ENCODE measurements around the gene COPB2. TPM values are rescaled to one million over a fixed set of nuclear protein-coding genes. Genes with fewer than 3 reads are reported as not detected.

The COPB2 gene
- total RNA-seq, 1 experiment from 2014 or later = 156 TPM

DNA sequence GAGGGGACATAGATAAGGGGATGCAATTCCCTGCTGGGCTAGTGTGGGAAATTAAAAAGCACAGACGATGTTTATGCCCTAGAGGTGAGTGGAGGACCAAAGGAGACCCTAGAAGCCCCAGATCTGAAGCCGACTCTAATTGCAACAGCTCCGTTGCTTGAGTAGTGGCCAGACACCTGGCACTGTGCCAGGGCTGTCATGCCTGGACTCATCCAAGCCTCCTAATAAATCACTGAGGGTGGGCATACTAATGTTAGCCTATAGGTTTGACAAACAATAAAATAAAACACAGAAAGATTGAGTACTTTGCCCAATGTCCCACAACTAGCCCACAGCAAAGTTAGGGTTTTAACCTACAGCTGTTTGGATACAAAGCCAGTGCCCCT is 71.0 kb downstream of the COPB2 start:
- intact Hi-C loops (cut with micrococcal nuclease; ENCODE audit: unreplicated experiment) = loop anchor here (10.0 kb wide), 1 partner anchor 984 kb away; no protein-coding TSS in a partner anchor
- Histone ChIP-seq H2AFZ (no peak overlapping the region), H4K20me1 (ENCODE audit: insufficient read depth) (no peaks in the 10 kb centered on the region), H3K27ac (no peak overlapping the region), H3K4me2 (no peak overlapping the region), H3K9me2 (ENCODE audit: insufficient read depth) (no peaks in the 10 kb centered on the region), H3F3A (ENCODE audit: insufficient read depth, low read depth) (peaks cover 24% of the 10 kb centered on the region), H3K36me3 (ENCODE audit: low read depth) (no peaks in the 10 kb centered on the region), H3K9me3 (ENCODE audit: insufficient read depth, low read depth) (no peaks in the 10 kb centered on the region), H3K4me3 (no peak overlapping the region), H3K27me3 (ENCODE audit: insufficient read depth, low read depth) (no peaks in the 10 kb centered on the region), H3K4me1 (replicated peaks; ENCODE audit: insufficient read depth) (peaks cover 36% of the 10 kb centered on the region), H3K79me2 (ENCODE audit: low read depth) (no peaks in the 10 kb centered on the region)
- no peak for TF ChIP-seq EZH2 (IDR thresholded peaks at IDR 0.05; ENCODE audit: low read depth)
- TF ChIP-seq, protein P1, sequence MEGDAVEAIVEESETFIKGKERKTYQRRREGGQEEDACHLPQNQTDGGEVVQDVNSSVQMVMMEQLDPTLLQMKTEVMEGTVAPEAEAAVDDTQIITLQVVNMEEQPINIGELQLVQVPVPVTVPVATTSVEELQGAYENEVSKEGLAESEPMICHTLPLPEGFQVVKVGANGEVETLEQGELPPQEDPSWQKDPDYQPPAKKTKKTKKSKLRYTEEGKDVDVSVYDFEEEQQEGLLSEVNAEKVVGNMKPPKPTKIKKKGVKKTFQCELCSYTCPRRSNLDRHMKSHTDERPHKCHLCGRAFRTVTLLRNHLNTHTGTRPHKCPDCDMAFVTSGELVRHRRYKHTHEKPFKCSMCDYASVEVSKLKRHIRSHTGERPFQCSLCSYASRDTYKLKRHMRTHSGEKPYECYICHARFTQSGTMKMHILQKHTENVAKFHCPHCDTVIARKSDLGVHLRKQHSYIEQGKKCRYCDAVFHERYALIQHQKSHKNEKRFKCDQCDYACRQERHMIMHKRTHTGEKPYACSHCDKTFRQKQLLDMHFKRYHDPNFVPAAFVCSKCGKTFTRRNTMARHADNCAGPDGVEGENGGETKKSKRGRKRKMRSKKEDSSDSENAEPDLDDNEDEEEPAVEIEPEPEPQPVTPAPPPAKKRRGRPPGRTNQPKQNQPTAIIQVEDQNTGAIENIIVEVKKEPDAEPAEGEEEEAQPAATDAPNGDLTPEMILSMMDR (conservative IDR thresholded peaks at IDR 0.05) = no peak
- DNase-seq = no peak
- POLR2A ChIA-PET (ENCODE audit: unreplicated experiment) = interaction anchor here (0.5 to 0.7 kb wide), 2 partner anchors 18 to 165 kb away, joined by 4 read pairs; no protein-coding TSS in a partner anchor
- BruUV-seq (replicated peaks) = no TSS peak
- CTCF ChIA-PET = interaction anchor here (0.8 to 1.6 kb wide), 3 partner anchors 10 to 403 kb away, joined by 3 to 10 read pairs (median 3); no protein-coding TSS in a partner anchor

DNA sequence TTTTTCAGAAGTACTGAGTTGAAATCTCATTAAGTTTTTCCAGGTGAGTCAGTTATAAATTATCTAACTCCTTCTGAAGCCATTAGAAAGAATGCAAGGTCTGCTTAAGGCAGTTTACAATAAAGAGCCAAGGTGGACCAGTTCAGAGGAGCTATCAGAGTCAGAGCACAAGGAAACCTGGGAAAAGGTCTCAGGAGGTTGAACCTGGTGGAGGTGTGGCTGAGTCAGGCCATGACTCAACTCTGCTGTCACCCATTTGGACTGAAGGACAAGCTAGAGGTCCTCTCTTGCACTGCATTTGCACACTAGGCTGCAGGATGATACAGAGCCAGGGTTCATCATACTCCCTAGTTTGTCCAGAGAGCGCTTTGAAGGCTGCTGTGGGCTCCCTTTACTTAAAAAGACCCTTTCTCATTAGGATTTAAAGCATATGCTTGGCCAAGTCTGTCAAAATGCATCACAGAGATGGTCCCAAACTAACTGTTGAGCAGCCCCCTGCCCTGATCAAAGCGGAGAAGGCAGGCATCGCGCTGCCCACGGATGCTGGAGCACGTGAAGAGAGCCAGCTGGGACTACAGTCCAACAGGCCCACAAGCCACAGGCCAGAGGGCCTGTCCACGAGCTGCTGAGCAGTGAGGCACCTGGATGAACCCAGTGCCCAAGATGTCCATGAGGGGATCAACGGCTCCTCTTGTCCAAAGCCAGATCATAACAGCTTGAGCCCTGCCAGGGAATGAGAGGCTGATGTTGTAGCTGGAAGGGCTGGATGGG is 71.6 kb downstream of the COPB2 start:
- H3K27ac ChIP-seq = peak overlapping the region; percentile 83
- no peaks in the 10 kb centered on the region for H3K79me2 ChIP-seq (ENCODE audit: low read depth)
- peaks cover 24% of the 10 kb centered on the region for H3F3A ChIP-seq (ENCODE audit: insufficient read depth, low read depth)
- H3K36me3 ChIP-seq (ENCODE audit: low read depth) = no peaks in the 10 kb centered on the region
- no TSS peak for BruUV-seq (replicated peaks)
- ChIA-PET POLR2A (ENCODE audit: unreplicated experiment) (interaction anchor here (0.5 to 1.0 kb wide), 5 partner anchors 15 to 241 kb away, joined by 3 to 11 read pairs (median 4); no protein-coding TSS in a partner anchor), CTCF (interaction anchor here (0.6 to 1.6 kb wide), 5 partner anchors 11 to 693 kb away, joined by 3 to 10 read pairs (median 4); no protein-coding TSS in a partner anchor)
- H2AFZ ChIP-seq = peak overlapping the region; percentile 46; the same call in 1 of the 2 replicates
- no peaks in the 10 kb centered on the region for H3K9me2 ChIP-seq (ENCODE audit: insufficient read depth)
- H3K4me1 ChIP-seq (replicated peaks; ENCODE audit: insufficient read depth) = peaks cover 42% of the 10 kb centered on the region
- no peaks in the 10 kb centered on the region for H4K20me1 ChIP-seq (ENCODE audit: insufficient read depth)
- no peak overlapping the region for H3K4me3 ChIP-seq
- no peaks in the 10 kb centered on the region for H3K9me3 ChIP-seq (ENCODE audit: insufficient read depth, low read depth)
- intact Hi-C loops (cut with micrococcal nuclease; ENCODE audit: unreplicated experiment) = loop anchor here (1.0 to 10.0 kb wide), 2 partner anchors 16 to 983 kb away; no protein-coding TSS in a partner anchor
- TF ChIP-seq, protein P1 (conservative IDR thresholded peaks at IDR 0.05) = no peak
- no peak for TF ChIP-seq EZH2 (IDR thresholded peaks at IDR 0.05; ENCODE audit: low read depth)
- peak overlapping the region; percentile 56 for H3K4me2 ChIP-seq
- no peaks in the 10 kb centered on the region for H3K27me3 ChIP-seq (ENCODE audit: insufficient read depth, low read depth)
- DNase-seq = peak; percentile 66 to 92

DNA sequence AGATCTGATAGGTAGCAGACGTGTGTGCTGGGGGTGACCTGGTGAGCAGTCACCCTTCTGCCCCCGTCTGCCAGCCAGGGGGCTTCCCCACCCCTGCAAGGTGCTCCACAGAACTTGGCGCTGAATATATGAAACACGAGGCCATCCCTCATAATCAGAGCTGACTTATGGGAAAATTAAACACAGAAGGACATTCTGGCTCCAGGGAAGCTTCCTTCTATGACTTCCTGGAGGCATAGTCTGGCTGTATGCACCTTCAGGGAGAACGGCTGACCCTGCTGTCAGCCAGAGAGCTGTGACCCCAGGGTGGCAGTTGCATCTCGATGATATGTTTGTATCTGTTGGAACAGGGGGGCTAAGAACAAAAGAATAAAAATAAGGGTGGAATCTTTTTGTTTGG is 72.2 kb downstream of the COPB2 start:
- Histone ChIP-seq H3K27ac (peak overlapping the region; percentile 83), H3K36me3 (ENCODE audit: low read depth) (no peaks in the 10 kb centered on the region), H2AFZ (peak overlapping the region; percentile 46; the same call in 1 of the 2 replicates), H3K27me3 (ENCODE audit: insufficient read depth, low read depth) (no peaks in the 10 kb centered on the region), H3K9me2 (ENCODE audit: insufficient read depth) (no peaks in the 10 kb centered on the region), H3K4me1 (replicated peaks; ENCODE audit: insufficient read depth) (peaks cover 48% of the 10 kb centered on the region), H4K20me1 (ENCODE audit: insufficient read depth) (no peaks in the 10 kb centered on the region), H3K4me2 (peak overlapping the region; percentile 56), H3K9me3 (ENCODE audit: insufficient read depth, low read depth) (no peaks in the 10 kb centered on the region), H3K4me3 (no peak overlapping the region), H3F3A (ENCODE audit: insufficient read depth, low read depth) (peaks cover 24% of the 10 kb centered on the region), H3K79me2 (ENCODE audit: low read depth) (no peaks in the 10 kb centered on the region)
- TSS peak; percentile 73 for BruUV-seq (replicated peaks)
- TF ChIP-seq EZH2 (IDR thresholded peaks at IDR 0.05; ENCODE audit: low read depth) = no peak
- TF ChIP-seq, protein P1 (conservative IDR thresholded peaks at IDR 0.05) = no peak
- ChIA-PET POLR2A (ENCODE audit: unreplicated experiment) (interaction anchor here (0.6 to 1.0 kb wide), 3 partner anchors 15 to 242 kb away, joined by 3 to 11 read pairs (median 6); no protein-coding TSS in a partner anchor), CTCF (interaction anchor here (0.6 to 1.4 kb wide), 4 partner anchors 17 to 723 kb away, joined by 3 to 8 read pairs (median 4); partner anchors contain the start of gene CEP70)
- intact Hi-C loops (cut with micrococcal nuclease; ENCODE audit: unreplicated experiment) = loop anchor here (1.0 to 10.0 kb wide), 2 partner anchors 15 to 982 kb away; no protein-coding TSS in a partner anchor
- DNase-seq = peak in 1 of 2 experiments; percentile 53
